NCI-H1694 treated with DMSO at 0.1 percent for 48 hours (cell line): ENCODE data around the gene OR2A12.
"Not testable (repeated sequence)": the region's sequence is repeated elsewhere in the genome, so short reads cannot be mapped to it uniquely, and the experiment has no call there.

Source experiments
- DNase-seq: peaks from one replicate; lab custom pipeline; 2025; lab: John Stamatoyannopoulos, UW

Gene OR2A12, protein sequence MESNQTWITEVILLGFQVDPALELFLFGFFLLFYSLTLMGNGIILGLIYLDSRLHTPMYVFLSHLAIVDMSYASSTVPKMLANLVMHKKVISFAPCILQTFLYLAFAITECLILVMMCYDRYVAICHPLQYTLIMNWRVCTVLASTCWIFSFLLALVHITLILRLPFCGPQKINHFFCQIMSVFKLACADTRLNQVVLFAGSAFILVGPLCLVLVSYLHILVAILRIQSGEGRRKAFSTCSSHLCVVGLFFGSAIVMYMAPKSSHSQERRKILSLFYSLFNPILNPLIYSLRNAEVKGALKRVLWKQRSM

DNA sequence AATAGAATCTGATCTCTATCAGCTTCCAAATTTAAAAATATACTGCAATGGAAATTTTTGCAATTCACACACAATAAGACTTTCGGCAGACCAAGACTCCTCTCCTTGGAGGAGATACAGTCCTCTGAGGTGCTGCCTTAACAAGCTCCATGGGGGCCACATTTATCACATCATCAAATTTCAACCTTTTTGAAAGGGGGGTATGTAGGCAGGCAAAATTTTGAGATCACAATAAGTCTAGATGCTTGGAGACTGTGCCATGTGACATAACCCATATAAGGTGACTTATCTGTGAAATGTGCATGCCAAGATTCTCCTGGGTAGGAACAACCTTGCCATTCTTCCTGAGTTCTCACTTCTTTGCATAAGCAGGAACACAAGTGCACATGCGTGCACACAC is at the start of gene OR2A12:
Gene OR2A12, plus strand, starts transcription at position 301 of the 400 bp plus-strand sequence. CDS start 8,830 bp downstream, outside the sequence.
- DNase-seq = no peak

DNA sequence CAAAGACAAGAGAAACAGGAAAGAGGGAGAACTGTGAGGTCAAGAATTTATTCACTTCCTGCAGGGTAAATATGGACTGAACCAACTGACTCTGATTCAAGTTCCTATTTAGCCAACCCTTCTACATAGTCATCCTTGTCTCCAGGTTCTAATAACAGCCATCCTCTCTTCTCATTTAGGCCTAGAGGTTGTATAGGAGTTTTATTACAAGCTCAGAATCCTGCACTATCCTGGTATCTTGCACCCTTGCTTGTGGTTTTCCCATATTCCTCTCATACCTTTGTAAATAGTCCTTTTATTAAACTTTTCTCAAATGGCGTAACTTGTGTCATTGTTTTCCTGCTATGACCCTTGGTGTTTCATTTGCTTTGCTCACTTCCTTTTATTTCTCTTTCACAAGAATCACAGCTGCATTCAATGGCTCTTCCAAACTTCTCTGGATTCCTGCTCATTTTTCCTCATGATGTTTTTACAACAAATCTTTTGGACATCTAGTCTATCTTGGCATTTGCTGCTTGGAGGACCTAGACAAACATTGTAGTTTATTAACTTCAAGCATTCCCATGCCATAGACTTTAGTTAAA is 49.7 kb upstream of the OR2A12 start:
- DNase-seq = no peak

DNA sequence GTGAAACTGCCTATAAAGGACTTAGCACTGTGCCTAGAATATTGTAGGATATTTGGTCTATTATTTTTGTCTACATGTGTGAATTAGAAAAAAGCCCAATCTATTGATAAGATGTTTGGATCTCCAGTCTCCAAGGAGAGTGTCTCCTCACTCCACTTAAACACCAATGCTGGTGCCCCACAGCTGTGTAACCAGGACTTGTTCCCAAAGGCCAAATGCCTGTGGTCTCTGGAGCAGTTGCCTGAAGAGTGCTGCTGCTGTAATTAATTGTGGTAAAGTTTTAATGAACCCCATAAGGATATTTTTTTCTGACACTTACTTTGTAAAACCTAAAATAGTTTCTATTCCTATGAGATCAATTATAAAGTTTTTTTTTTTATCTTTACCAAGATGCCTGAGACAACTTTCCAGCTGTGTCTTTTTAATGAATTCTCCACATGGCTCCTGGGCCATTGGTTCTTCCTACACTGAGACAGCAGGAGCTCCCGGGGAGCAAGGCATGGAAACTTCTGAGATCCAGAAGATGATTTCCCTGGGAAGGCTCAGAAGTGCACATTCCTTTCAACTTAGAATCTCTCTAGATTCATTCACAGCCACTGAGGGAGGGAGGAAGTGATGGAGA is 48.6 kb upstream of the OR2A12 start:
- no peak for DNase-seq

DNA sequence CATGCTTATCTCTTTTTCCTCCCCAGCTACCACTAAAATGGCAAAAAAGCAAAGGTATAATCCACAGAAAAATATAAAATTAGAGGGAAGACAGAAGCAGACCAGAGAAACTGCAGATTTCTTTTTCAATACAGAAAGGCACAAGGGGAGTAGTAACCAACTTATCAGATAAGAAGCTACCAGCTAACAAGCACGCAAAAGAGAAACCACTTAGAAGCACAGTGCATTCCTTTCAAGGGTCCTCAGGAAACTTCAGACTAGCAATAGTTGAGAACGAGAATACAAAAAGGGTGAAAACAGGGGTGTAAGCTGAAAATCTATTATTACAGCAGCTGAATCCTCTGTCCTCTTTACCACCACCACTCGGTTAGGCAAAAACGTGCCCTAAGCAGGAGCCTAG is 47.2 kb upstream of the OR2A12 start:
- DNase-seq = no peak

DNA sequence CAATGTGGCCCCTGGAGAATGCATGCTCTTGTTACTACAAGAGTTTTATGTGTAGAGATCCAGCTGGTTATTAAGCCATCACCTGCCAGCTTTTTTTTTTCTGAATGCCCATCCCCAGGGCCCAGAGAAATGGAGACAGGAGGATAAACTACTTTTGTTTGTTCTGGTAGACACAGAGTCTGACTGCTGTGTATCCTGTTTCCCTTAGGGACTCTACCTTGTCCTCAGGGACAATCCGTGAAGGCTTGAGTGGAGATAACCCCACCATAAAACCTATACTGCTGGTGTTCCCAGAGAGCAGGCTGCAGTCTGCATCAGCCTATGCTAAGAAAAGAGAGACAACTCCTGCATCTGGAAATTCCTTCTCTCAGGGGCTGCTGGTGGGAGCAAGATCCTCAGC is 37.4 kb upstream of the OR2A12 start, which contains the start of gene OR2A5:
Gene OR2A5, plus strand, starts transcription at position 301 of the 400 bp plus-strand sequence. CDS start 1,454 bp downstream, outside the sequence.
- DNase-seq = no peak

DNA sequence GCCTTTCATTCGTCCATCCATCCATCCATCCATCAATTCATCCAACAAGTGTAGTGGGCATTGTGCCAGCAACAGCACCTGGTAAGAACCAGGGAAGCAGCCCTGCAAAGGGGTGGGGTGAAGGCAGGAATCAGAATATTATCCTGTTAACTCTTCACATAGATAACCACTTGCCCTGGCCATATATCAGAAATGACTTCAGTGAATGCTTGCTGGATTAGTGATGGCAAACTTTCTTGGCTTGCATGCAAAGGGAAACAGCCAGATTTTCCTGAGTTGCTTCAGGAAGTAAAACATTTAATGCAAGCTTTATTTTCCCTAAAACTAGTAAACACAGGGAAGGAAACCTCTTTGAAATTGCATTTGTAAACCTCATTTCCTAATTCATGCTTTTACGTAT is 36.6 kb upstream of the OR2A12 start:
- no peak for DNase-seq

DNA sequence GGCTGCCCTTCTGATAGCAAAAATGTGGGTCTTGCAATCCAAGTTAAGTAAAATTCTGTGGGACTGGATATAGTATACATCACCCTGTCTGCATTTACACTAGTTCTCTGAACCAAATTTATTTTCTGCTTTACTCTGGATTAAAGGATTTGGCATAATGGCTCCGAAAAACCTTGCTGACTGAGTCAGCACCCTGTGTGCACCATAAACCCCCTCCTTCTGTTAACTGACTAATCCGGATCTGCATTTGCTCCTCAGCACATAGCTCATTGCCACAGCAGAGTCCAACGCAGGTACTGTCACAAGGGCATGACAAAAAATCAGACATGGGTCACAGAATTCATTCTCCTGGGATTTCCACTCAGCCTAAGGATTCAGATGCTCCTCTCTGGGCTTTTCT is 36.0 kb upstream of the OR2A12 start:
- DNase-seq = no peak

DNA sequence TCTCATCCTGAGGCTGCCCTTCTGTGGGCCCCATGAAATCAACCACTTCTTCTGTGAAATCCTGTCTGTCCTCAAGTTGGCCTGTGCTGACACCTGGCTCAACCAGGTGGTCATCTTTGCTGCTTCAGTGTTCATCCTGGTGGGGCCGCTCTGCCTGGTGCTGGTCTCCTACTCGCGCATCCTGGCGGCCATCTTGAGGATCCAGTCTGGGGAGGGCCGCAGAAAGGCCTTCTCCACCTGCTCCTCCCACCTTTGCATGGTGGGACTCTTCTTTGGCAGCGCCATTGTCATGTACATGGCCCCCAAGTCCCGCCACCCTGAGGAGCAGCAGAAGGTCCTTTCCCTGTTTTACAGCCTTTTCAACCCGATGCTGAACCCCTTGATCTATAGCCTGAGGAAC is 35.2 kb upstream of the OR2A12 start:
- DNase-seq = not testable (repeated sequence)

DNA sequence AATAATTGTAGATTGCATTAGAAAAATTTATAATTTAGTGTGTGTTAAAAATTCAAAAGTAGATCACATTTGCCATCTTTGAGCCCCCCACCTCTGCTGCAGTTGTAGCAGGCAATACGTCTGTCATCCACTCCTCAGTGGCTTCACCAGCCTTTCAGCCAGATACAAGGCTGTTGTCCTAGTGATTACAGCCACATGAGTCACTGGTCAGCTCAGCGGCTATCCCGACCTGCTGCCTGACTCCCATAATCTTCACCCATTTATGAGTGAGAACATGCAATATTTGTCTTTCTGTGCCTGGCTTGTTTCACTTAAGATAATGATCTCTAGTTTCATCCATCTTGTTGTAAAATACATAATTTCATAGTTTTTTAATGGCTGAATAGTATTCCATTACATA is 28.1 kb upstream of the OR2A12 start:
- DNase-seq = no peak

DNA sequence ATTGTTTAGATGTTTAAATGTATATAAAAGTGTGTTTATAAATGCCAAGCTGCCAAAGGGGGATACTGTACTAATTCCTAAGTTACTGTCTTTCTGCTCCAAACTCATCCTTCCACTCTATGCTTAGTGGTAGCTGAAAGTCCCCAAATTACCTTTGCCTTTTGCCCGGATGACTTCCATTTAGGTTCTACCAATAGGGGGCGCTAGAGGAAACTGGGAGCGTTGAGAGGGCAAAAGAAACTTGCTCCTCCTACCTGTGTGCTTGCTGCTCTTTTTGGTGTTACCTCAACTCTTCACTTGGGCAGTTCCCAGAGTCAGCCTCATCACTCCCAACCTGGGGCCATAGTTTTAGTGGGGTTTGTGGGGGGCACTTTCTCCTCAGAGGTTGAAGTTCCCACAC is 22.4 kb upstream of the OR2A12 start:
- no peak for DNase-seq

DNA sequence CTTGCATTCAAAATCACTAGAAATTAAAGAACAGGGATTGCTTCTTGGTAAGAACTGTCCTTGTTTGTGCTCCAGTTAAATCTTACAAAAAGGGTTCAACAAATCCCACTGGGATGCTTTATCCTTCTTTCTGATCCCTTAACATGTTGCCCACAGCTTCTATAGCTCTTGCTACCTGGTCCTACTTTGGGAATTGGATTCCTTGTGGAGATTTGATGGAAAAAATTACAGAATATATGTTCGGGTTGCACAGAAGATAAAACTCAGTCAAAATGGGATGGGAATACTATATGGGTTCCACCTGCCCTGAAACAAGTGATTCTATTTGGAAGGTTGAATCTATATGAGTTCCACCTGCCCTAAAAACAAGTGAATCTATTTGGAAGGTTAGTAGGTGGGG is 16.6 kb upstream of the OR2A12 start, which contains the start of gene OR2A25:
Gene OR2A25, plus strand, starts transcription at position 301 of the 400 bp plus-strand sequence. CDS start 4,409 bp downstream, outside the sequence.
- DNase-seq = no peak

DNA sequence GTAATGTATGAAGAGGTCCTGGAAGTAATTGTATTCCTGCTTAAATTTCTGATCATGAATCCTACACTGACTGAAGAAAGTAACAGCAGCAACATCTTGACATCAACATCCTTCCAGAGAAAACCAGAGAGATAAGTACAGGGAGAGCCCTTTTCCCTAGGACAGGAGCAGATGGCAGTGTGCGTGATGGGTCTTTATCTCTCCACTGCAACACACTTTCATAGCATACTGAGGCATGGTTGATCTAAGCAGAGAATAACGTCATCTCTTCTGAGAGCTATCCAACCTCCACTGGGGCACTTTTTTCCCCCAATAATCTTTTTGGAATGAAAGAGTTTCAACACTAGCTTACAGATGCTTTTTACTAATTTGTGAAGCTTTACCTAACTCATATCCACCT is 16.1 kb upstream of the OR2A12 start:
- DNase-seq = no peak

DNA sequence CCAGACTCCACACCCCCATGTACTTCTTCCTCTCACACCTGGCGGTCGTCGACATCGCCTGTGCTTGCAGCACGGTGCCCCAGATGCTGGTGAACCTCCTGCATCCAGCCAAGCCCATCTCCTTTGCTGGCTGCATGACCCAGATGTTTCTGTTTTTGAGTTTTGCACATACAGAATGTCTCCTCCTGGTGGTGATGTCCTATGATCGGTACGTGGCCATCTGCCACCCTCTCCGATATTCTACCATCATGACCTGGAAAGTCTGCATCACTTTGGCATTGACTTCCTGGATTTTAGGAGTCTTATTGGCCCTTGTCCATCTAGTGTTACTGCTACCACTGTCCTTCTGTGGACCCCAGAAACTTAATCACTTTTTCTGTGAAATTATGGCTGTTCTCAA is 11.7 kb upstream of the OR2A12 start:
- no peak for DNase-seq

DNA sequence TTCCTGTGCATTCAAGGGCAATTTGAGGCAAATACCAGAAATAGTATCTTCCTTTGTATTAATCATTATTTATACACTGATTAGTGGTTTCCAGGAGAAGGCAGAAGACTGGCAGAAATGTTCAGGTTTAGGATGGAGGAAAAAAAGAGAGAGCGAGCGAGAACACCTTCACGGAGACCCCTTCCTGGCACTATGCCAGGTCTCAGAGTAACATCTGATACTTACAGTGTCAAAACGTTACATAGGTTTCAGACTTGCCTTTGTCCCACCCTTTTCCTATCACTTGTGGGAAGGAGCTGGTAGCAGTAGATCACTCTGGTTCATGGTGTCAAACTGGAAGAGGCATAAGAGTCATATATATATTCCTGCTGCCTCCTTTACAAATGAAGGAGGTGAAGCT is 652 bp downstream of the OR2A12 start:
- DNase-seq = no peak

DNA sequence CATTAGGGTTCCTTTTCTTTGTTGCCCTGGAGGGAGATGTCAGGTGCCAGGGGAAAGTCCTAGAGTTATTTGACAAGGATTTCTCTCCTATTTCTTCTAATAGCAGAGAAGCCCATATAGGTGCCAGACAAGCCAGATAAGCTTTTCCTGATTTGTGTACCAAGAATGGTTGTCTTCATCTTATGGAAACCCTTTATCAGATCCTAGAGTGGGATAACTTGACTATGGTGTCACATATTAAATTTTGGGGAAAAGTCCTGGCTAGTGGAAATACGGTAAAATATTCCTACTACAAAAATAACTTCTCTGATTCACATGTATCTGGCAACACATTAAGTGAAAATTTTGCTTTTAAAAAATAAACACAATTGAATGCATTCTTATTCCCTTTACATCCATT is 1.2 kb downstream of the OR2A12 start:
- DNase-seq = no peak

DNA sequence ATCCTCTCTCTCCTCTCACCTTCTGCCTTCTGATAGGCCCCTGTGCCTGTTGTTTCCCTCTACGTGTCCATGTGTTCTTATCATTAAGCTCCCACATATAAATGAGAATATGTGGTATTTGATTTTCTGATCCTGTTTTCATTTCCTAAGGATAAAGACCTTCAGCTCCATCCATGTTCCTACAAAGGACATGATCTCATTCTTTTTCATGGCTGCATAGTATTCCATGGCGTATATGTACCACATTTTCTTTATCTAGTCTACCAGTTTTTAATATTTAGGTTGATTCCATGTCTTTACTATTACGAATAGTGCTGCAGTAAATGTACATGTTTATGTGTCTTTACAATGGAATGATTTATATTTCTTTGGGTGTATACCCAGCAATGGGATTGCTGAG is 4.6 kb downstream of the OR2A12 start:
- DNase-seq = no peak

DNA sequence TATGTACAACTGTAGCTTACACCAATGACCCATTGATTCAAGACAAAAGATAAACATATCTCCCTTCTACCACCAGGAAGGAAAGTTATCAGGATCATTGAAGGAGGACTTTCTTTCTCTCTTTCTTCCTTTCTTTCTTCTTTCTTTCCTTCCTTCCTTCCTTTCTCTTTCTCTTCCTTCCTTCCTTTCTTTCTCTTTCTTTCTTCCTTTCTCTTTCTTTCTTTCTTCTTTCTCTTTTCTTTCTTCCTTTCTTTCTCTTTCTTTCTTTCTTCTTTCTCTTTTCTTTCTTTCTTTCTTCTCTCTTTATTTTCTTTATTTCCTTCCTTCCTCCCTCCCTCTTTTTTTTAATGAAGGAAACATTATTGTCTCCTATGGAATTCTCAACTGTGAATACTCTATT is 12.7 kb downstream of the OR2A12 start:
- no peak for DNase-seq

DNA sequence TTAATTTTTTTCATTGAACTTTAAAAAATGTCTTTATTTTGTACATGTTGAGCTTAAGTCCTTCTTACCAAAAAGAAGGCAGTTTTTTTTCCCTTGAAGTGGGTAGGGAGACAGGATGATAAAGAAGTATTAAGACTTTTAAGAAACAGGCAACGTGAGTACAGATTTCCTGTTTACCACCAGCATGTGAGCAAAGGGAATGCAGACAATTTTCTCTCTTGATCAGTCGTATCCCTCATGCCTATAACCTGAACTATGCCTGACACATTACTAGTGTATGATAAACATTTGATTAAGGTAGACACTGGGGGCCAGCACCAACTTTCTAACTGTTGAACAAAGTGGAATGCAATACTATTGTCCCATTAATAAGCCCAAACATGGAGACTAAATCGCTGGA is 14.5 kb downstream of the OR2A12 start:
- DNase-seq = no peak

DNA sequence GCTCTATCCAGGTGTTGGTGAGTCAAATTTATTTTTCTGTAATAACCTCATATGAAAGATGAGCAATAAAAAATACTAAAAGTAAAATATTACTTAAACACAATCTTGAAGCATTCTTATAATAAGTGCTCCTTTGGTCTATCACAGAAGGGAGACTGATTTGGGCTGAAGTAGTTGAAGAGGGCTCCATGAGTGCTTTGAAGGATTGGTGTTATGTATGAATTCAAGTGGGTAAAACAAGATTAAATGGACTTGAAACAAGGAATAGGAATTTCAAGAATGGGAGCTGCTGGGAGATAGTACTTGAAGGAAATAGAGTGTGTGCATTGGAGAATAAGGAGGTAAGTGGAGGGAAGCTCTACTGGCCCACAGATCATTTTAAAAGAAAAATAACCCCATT is 16.0 kb downstream of the OR2A12 start:
- DNase-seq = no peak

DNA sequence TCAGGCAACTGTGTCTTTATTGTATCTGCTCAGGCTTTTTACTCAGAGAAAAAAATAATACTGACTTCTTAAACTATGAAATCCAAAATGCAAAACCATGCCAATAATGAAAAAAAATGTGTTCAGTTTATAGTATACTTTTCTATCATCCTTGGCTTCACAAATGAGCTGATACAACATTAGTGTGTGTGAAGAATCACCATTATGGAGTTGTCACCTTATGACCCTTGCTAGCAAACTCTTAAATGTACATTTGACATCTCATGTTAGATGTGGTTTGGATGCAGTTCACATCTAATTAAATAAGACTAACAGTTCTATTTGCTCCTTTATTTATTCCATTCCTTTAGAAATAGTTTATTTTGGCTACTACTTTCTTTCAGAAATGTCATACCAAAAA is 19.1 kb downstream of the OR2A12 start:
- no peak for DNase-seq

DNA sequence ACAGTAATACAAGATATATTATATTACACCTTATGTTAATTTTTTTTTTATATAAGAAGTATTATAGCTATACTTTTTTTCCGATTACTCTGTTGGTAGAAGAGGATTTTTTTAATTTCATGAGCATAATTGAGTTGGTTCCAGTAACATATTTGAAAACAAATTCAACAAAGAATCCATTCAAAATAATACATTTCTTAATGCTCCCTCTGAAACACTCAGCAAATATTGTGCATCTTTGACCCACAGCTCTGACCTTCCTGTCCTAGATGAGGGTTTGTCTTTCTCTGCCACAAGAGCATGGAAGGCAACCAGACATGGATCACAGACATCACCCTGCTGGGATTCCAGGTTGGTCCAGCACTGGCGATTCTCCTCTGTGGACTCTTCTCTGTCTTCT is 23.2 kb downstream of the OR2A12 start, which contains the start of gene OR2A2:
Gene OR2A2, plus strand, starts transcription at position 301 of the 400 bp plus-strand sequence. Its CDS starts 0 bp downstream, at position 301.
- DNase-seq = no peak

DNA sequence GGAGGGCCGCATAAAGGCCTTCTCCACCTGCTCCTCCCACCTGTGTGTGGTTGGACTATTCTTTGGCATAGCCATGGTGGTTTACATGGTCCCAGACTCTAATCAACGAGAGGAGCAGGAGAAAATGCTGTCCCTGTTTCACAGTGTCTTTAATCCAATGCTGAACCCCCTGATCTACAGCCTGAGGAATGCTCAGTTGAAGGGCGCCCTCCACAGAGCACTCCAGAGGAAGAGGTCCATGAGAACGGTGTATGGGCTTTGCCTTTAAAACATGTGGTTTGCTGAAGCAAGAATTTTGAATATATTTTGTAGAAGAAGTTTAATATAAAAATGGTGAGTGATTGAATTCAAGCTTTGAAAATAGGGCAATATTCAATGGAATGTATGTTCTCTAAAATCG is 24.2 kb downstream of the OR2A12 start:
- no peak for DNase-seq

DNA sequence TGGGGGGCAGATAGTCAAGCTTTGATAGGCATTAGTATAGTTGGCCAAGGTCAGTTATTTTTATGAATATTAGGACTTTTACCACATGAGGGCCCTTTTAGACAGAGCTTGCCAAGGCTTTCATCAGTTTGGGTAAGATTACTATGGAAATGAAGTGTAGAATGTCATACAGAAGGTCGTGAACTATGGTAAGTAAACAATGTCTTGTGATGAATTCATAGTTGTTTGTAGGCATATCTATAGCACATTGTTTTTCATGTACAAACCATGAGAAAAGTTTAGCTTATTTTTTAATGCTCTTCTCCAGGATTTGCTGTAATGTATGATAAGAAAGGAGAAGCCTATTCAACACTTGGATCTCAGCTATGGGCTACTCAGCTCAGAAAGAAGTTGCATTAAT is 27.6 kb downstream of the OR2A12 start:
- DNase-seq = no peak
